ENCODE data around the gene LRRC74A. TPM values are rescaled to one million over a fixed set of nuclear protein-coding genes. Genes with fewer than 3 reads are reported as not detected.

The LRRC74A gene
- total and polyA plus RNA-seq, 2 experiments from 2014 or later: not detected

GRCh38 chr14:76812422-76813383 is 13.5 kb upstream of the LRRC74A start, which contains the start of gene ANGEL1:
TSS of gene ANGEL1 (minus strand) at chr14:76812882. CDS start at chr14:76812827, 55 bp downstream.
- Histone ChIP-seq H2AFZ (peak within 1 kb of the TSS; percentile 95), H3K4me3 (peak within 1 kb of the TSS; percentile 65), H3K9me3 (ENCODE audit: low read depth) (no peaks in the 10 kb centered on the region), H4K20me1 (ENCODE audit: insufficient read depth, poor library complexity, severe bottlenecking) (no peaks in the 10 kb centered on the region), H3K79me2 (peaks cover 24% of the 10 kb centered on the region), H3K27ac (peak within 1 kb of the TSS; percentile 90), H3K27me3 (no peaks in the 10 kb centered on the region), H3K36me3 (replicated peaks; ENCODE audit: insufficient read depth, low read depth) (no peaks in the 10 kb centered on the region), H3K4me2 (peak within 1 kb of the TSS; percentile 96), H3K4me1 (ENCODE audit: insufficient read depth) (no peaks in the 10 kb centered on the region), H3K9me2 (replicated peaks; ENCODE audit: insufficient read depth) (no peaks in the 10 kb centered on the region)
- 6% methylated on average over 53 of the region's 69 CpGs for WGBS (ENCODE audit: low lambda C conversion rate, missing lambda C conversion rate)
- DNase-seq (ENCODE audit: low spot score): peak; percentile 98
- TF ChIP-seq, protein P1, sequence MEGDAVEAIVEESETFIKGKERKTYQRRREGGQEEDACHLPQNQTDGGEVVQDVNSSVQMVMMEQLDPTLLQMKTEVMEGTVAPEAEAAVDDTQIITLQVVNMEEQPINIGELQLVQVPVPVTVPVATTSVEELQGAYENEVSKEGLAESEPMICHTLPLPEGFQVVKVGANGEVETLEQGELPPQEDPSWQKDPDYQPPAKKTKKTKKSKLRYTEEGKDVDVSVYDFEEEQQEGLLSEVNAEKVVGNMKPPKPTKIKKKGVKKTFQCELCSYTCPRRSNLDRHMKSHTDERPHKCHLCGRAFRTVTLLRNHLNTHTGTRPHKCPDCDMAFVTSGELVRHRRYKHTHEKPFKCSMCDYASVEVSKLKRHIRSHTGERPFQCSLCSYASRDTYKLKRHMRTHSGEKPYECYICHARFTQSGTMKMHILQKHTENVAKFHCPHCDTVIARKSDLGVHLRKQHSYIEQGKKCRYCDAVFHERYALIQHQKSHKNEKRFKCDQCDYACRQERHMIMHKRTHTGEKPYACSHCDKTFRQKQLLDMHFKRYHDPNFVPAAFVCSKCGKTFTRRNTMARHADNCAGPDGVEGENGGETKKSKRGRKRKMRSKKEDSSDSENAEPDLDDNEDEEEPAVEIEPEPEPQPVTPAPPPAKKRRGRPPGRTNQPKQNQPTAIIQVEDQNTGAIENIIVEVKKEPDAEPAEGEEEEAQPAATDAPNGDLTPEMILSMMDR (IDR thresholded peaks at IDR 0.05; ENCODE audit: poor library complexity): no peak
- TF ChIP-seq EZH2 (IDR thresholded peaks at IDR 0.05; ENCODE audit: borderline replicate concordance) (no peak), EZH2phosphoT487 (IDR thresholded peaks at IDR 0.05; ENCODE audit: low read depth, severe bottlenecking, unreplicated experiment) (no peak)

- no peak overlapping the region for H2AFZ ChIP-seq
- WGBS (ENCODE audit: low lambda C conversion rate, missing lambda C conversion rate): 74% methylated on average over 7 of the region's 7 CpGs
- no peaks in the 10 kb centered on the region for H4K20me1 ChIP-seq (ENCODE audit: insufficient read depth, poor library complexity, severe bottlenecking)
Measured at GRCh38 chr14:76814726-76815645, 11.2 kb upstream of the LRRC74A start.

GRCh38 chr14:76820700-76821099 is 5.5 kb upstream of the LRRC74A start:
- Histone ChIP-seq H3K4me3 (no peak overlapping the region), H3K27me3 (no peaks in the 10 kb centered on the region), H4K20me1 (ENCODE audit: insufficient read depth, poor library complexity, severe bottlenecking) (no peaks in the 10 kb centered on the region), H3K9me2 (replicated peaks; ENCODE audit: insufficient read depth) (no peaks in the 10 kb centered on the region), H3K27ac (no peak overlapping the region), H3K36me3 (replicated peaks; ENCODE audit: insufficient read depth, low read depth) (no peaks in the 10 kb centered on the region), H3K79me2 (no peaks in the 10 kb centered on the region), H3K9me3 (ENCODE audit: low read depth) (no peaks in the 10 kb centered on the region), H3K4me2 (no peak overlapping the region), H2AFZ (no peak overlapping the region), H3K4me1 (ENCODE audit: insufficient read depth) (no peaks in the 10 kb centered on the region)
- WGBS (ENCODE audit: low lambda C conversion rate, missing lambda C conversion rate): 92% methylated on average over 2 of the region's 2 CpGs
- no peak for DNase-seq (ENCODE audit: low spot score)
- TF ChIP-seq, protein P1 (IDR thresholded peaks at IDR 0.05; ENCODE audit: poor library complexity): no peak
- TF ChIP-seq EZH2phosphoT487 (IDR thresholded peaks at IDR 0.05; ENCODE audit: low read depth, severe bottlenecking, unreplicated experiment) (no peak), EZH2 (IDR thresholded peaks at IDR 0.05; ENCODE audit: borderline replicate concordance) (no peak)

More at GRCh38 chr14:76814726-76815645, 11.2 kb upstream of the LRRC74A start:
- no peak overlapping the region for H3K4me3 ChIP-seq
- no peak for TF ChIP-seq EZH2phosphoT487 (IDR thresholded peaks at IDR 0.05; ENCODE audit: low read depth, severe bottlenecking, unreplicated experiment)
- TF ChIP-seq, protein P1 (IDR thresholded peaks at IDR 0.05; ENCODE audit: poor library complexity): no peak
- no peak for TF ChIP-seq EZH2 (IDR thresholded peaks at IDR 0.05; ENCODE audit: borderline replicate concordance)
- no peak overlapping the region for H3K4me2 ChIP-seq
- H3K79me2 ChIP-seq: peaks cover 8% of the 10 kb centered on the region
- H3K4me1 ChIP-seq (ENCODE audit: insufficient read depth): no peaks in the 10 kb centered on the region
- no peaks in the 10 kb centered on the region for H3K9me2 ChIP-seq (replicated peaks; ENCODE audit: insufficient read depth)
- no peaks in the 10 kb centered on the region for H3K27me3 ChIP-seq
- no peak overlapping the region for H3K27ac ChIP-seq
- no peaks in the 10 kb centered on the region for H3K9me3 ChIP-seq (ENCODE audit: low read depth)
- no peak for DNase-seq (ENCODE audit: low spot score)
- H3K36me3 ChIP-seq (replicated peaks; ENCODE audit: insufficient read depth, low read depth): no peaks in the 10 kb centered on the region
